WTC11 (cell line): Measurements from ENCODE around the gene MCTS1. TPM values are rescaled to one million over a fixed set of nuclear protein-coding genes. Genes with fewer than 3 reads are reported as not detected.

Experiments used
- ATAC-seq: fragments of 200-7000 bp; cut with Tn5 transposase; 2 replicates; pipeline ENCODE4 v1.10.0; 2021; ENCODE audit warnings: mild to moderate bottlenecking, moderate library complexity
- CTCF ChIA-PET: fragments of 300-600 bp; sonication (Branson Sonifier 250); formaldehyde crosslinking; loops from one replicate; lab custom pipeline; 2021; ENCODE audit warnings: antibody characterized with exemption; lab: Charles Lee
- POLR2A ChIA-PET: fragments of 350-600 bp; sonication (Branson Sonifier 250); formaldehyde crosslinking; loops from one replicate; lab custom pipeline; 2021; ENCODE audit warnings: antibody characterized with exemption; lab: Charles Lee
- DNase-seq: peaks from one replicate; pipeline ENCODE4 v3.0.0; 2021; ENCODE audit warnings: low spot score
- H3K27ac Mint-ChIP-seq: 2 replicates; pipeline ENCODE4 v1.8.0; 2021; ENCODE audit warnings: mixed read lengths
- H3K27me3 Mint-ChIP-seq: 2 replicates; pipeline ENCODE4 v1.8.0; 2021; ENCODE audit warnings: low read depth, mild to moderate bottlenecking, moderate library complexity, mixed read lengths
- H3K36me3 Mint-ChIP-seq: 2 replicates; pipeline ENCODE4 v1.8.0; 2021; ENCODE audit warnings: mixed read lengths
- H3K4me1 Mint-ChIP-seq: 2 replicates; pipeline ENCODE4 v1.8.0; 2022; ENCODE audit warnings: mixed read lengths
- H3K4me3 Mint-ChIP-seq: 2 replicates; pipeline ENCODE4 v1.8.0; 2021; ENCODE audit warnings: mild to moderate bottlenecking, moderate library complexity, mixed read lengths
- H3K9me3 Mint-ChIP-seq: 2 replicates; pipeline ENCODE4 v1.8.0; 2021; ENCODE audit warnings: mixed read lengths
- AR ChIP-seq: fragments of 250-450 bp; sonication (Bioruptor Pico); IDR thresholded peaks from 2 replicates; pipeline ENCODE4 v1.9.0; 2021; ENCODE audit warnings: mild to moderate bottlenecking
- ATF1 ChIP-seq: sonication (generic); formaldehyde crosslinking; IDR thresholded peaks from 2 replicates; pipeline ENCODE4 v1.8.1; 2023; ENCODE audit warnings: mild to moderate bottlenecking, moderate library complexity, missing genetic modification reagents
- CREB1 ChIP-seq: sonication (generic); formaldehyde crosslinking; IDR thresholded peaks from 2 replicates; pipeline ENCODE4 v1.8.0; 2023; ENCODE audit warnings: mild to moderate bottlenecking, missing genetic modification reagents
- CTCF ChIP-seq: fragments of 200-600 bp; IDR thresholded peaks from 2 replicates; pipeline ENCODE4 v1.8.0; 2022; ENCODE audit warnings: antibody characterized with exemption
- E2F5 ChIP-seq: sonication (generic); formaldehyde crosslinking; IDR thresholded peaks from 2 replicates; pipeline ENCODE4 v1.8.1; 2022; ENCODE audit warnings: mild to moderate bottlenecking, moderate library complexity, missing genetic modification reagents
- FOXK1 ChIP-seq: sonication (generic); formaldehyde crosslinking; IDR thresholded peaks from 2 replicates; pipeline ENCODE4 v1.8.0; 2022; ENCODE audit warnings: mild to moderate bottlenecking, moderate library complexity, missing genetic modification reagents
- GTF2I ChIP-seq: fragments of 250-450 bp; sonication (Bioruptor Pico); conservative IDR thresholded peaks from 2 replicates; pipeline ENCODE4 v1.4.0; 2021; ENCODE audit warnings: mild to moderate bottlenecking
- JUN ChIP-seq: sonication (generic); formaldehyde crosslinking; IDR thresholded peaks from 2 replicates; pipeline ENCODE4 v1.8.0; 2023; ENCODE audit warnings: mild to moderate bottlenecking, missing genetic modification reagents
- KAT7 ChIP-seq: sonication (generic); formaldehyde crosslinking; IDR thresholded peaks from 2 replicates; pipeline ENCODE4 v1.8.1; 2023; ENCODE audit warnings: missing genetic modification reagents, mild to moderate bottlenecking, borderline replicate concordance
- NFATC4 ChIP-seq: fragments of 250-450 bp; sonication (Bioruptor Pico); IDR thresholded peaks from 2 replicates; pipeline ENCODE4 v1.9.0; 2021; ENCODE audit warnings: mild to moderate bottlenecking
- NR3C1 ChIP-seq: sonication (generic); formaldehyde crosslinking; conservative IDR thresholded peaks from 2 replicates; pipeline ENCODE4 v1.8.1; 2023; ENCODE audit warnings: low read depth, mild to moderate bottlenecking, missing genetic modification reagents
- OVOL2 ChIP-seq: fragments of 250-450 bp; sonication (Bioruptor Pico); IDR thresholded peaks from 2 replicates; pipeline ENCODE4 v1.9.0; 2021; ENCODE audit warnings: mild to moderate bottlenecking, borderline replicate concordance
- PRDM15 ChIP-seq: sonication (generic); formaldehyde crosslinking; IDR thresholded peaks from 2 replicates; pipeline ENCODE4 v1.8.0; 2022; ENCODE audit warnings: missing genetic modification reagents
- SOX15 ChIP-seq: fragments of 250-450 bp; sonication (Bioruptor Pico); IDR thresholded peaks from 2 replicates; pipeline ENCODE4 v1.9.0; 2021; ENCODE audit warnings: mild to moderate bottlenecking
- TEAD4 ChIP-seq: sonication (generic); formaldehyde crosslinking; IDR thresholded peaks from 2 replicates; pipeline ENCODE4 v1.8.0; 2022; ENCODE audit warnings: mild to moderate bottlenecking, missing genetic modification reagents
- USF1 ChIP-seq: sonication (generic); formaldehyde crosslinking; IDR thresholded peaks from 2 replicates; pipeline ENCODE4 v1.8.0; 2022; ENCODE audit warnings: mild to moderate bottlenecking, missing genetic modification reagents
- ZBTB21 ChIP-seq: sonication (generic); formaldehyde crosslinking; IDR thresholded peaks from 2 replicates; pipeline ENCODE4 v1.8.1; 2023; ENCODE audit warnings: mild to moderate bottlenecking, missing genetic modification reagents, borderline replicate concordance
- ZNF219 ChIP-seq: sonication (generic); formaldehyde crosslinking; IDR thresholded peaks from 2 replicates; pipeline ENCODE4 v1.8.0; 2023; ENCODE audit warnings: missing genetic modification reagents, mild to moderate bottlenecking, borderline replicate concordance
- ZNF532 ChIP-seq: fragments of 250-450 bp; sonication (Bioruptor Pico); IDR thresholded peaks from 2 replicates; pipeline ENCODE4 v1.9.0; 2021; ENCODE audit warnings: mild to moderate bottlenecking, borderline replicate concordance
- total RNA-seq: library from RNA; stranded (reverse); gene quantifications from 3 replicates; pipeline ENCODE4 v1.2.3, GENCODE V29; 2021

MCTS1 gene
- total RNA-seq, 1 experiment from 2014 or later: 22.8 TPM

GRCh38 chrX:120638619-120639018 lies 34.7 kb downstream of the MCTS1 start:
- CTCF ChIA-PET: no interaction called here
- ATAC-seq: no peak
- no peaks in the 10 kb centered on the region for H3K27me3 Mint-ChIP-seq

GRCh38 chrX:120642871-120643270 lies 39.0 kb downstream of the MCTS1 start:
- ChIA-PET CTCF (interaction anchor here (0.6 kb wide), 1 partner anchor 548 kb away, joined by 4 read pairs; no protein-coding TSS in a partner anchor), POLR2A (no interaction called here)
- no peaks in the 10 kb centered on the region for H3K9me3 Mint-ChIP-seq
- no peak for TF ChIP-seq CTCF
- TF ChIP-seq ZNF219 (CRISPR knock-in tag): no peak
- no peak for TF ChIP-seq SOX15 (CRISPR knock-in tag)
- TF ChIP-seq OVOL2: no peak
- no peak for TF ChIP-seq GTF2I (CRISPR knock-in tag)
- no peak for TF ChIP-seq KAT7
- TF ChIP-seq E2F5 (CRISPR knock-in tag): no peak
- TF ChIP-seq NFATC4: no peak
- no peak for TF ChIP-seq PRDM15 (CRISPR knock-in tag)
- no peak for TF ChIP-seq ZNF532 (CRISPR knock-in tag)
- no peak for TF ChIP-seq TEAD4 (CRISPR knock-in tag)

More at GRCh38 chrX:120638619-120639018, 34.7 kb downstream of the MCTS1 start:
- Mint-ChIP-seq H3K4me1 (no peaks in the 10 kb centered on the region), H3K27ac (no peak overlapping the region), H3K36me3 (no peaks in the 10 kb centered on the region), H3K9me3 (no peaks in the 10 kb centered on the region), H3K4me3 (no peak overlapping the region)
- TF ChIP-seq ATF1 (CRISPR knock-in tag) (no peak), KAT7 (no peak), NR3C1 (CRISPR knock-in tag) (no peak), AR (CRISPR knock-in tag) (no peak), ZBTB21 (CRISPR knock-in tag) (no peak), JUN (no peak), CREB1 (CRISPR knock-in tag) (no peak), USF1 (CRISPR knock-in tag) (no peak), FOXK1 (CRISPR knock-in tag) (no peak), TEAD4 (CRISPR knock-in tag) (no peak)
- no peak for DNase-seq
- POLR2A ChIA-PET: no interaction called here

More at GRCh38 chrX:120642871-120643270, 39.0 kb downstream of the MCTS1 start:
- Mint-ChIP-seq H3K36me3 (no peaks in the 10 kb centered on the region), H3K27me3 (no peaks in the 10 kb centered on the region), H3K4me1 (no peaks in the 10 kb centered on the region), H3K27ac (no peak overlapping the region), H3K4me3 (no peak overlapping the region)
- ATAC-seq (no peak), DNase-seq (no peak)
